ENCODE results near the gene ORM1. TPM values are rescaled to one million over a fixed set of nuclear protein-coding genes. Genes with fewer than 3 reads are reported as not detected.
A peak's percentile ranks its signal among the peaks of the same experiment; 100 is the strongest.

ORM1 gene
- total RNA-seq, 1 donor from 2014 or later, result not detected

DNA sequence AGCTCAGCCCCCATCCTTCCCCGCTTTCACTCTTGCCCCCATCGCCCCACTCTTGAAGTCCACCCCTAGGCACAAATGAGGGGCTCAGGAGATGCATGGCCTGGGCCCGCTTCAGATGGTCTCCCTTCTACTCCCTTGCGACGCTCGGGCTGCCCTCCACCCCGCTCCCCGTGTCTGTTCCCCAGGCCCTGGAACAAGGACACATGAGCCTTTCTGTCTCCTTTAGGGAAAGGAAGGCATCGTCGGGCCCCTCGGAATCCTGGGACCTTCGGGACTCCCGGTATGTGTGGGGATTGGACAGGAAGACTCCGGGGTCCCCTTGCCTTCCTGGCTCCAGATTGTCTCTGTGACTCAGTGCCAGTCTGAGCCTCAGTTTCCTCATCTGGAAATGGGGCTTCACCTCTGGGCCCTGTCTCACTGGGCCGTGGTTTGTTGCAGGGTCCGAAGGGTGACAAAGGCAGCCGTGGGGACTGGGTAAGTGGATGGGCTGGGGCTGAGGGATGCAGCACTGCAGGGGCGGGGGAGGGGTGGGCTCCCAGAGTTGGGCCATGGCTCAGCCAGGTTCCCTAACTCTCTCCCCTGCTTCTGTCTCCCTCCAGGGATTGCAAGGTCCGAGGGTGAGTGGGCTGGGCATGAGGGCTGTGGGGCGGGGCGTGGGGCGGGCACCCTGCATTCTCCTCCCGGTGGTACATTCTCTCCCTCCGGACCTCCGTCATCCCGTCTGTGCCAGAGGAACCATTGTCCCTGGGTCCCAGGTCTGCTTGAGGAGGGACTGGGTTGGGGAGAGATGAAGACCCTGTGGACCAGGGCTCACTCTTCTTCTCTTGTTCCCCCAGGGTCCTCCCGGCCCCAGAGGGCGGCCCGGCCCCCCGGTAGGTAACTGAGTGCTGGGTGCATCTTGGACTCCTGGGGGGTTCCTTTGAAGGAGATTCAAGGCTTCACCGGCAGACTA, 21.8 kb upstream of the ORM1 start:
- H3K27ac Mint-ChIP-seq (ENCODE audit: unreplicated experiment), result no peak overlapping the region
- no peak overlapping the region for H3K4me3 Mint-ChIP-seq (ENCODE audit: unreplicated experiment)
- TF ChIP-seq, protein P1, sequence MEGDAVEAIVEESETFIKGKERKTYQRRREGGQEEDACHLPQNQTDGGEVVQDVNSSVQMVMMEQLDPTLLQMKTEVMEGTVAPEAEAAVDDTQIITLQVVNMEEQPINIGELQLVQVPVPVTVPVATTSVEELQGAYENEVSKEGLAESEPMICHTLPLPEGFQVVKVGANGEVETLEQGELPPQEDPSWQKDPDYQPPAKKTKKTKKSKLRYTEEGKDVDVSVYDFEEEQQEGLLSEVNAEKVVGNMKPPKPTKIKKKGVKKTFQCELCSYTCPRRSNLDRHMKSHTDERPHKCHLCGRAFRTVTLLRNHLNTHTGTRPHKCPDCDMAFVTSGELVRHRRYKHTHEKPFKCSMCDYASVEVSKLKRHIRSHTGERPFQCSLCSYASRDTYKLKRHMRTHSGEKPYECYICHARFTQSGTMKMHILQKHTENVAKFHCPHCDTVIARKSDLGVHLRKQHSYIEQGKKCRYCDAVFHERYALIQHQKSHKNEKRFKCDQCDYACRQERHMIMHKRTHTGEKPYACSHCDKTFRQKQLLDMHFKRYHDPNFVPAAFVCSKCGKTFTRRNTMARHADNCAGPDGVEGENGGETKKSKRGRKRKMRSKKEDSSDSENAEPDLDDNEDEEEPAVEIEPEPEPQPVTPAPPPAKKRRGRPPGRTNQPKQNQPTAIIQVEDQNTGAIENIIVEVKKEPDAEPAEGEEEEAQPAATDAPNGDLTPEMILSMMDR (IDR thresholded peaks at IDR 0.05), result no peak
- no peaks in the 10 kb centered on the region for H3K4me1 Mint-ChIP-seq (ENCODE audit: low read depth)
- peaks cover under 1% of the 10 kb centered on the region for H3K9me3 Mint-ChIP-seq (ENCODE audit: low read depth)
- DNase-seq (ENCODE audit: low spot score), result peak; percentile 74
- peaks cover 18% of the 10 kb centered on the region for H3K36me3 Mint-ChIP-seq (ENCODE audit: low read depth)
- H3K27me3 Mint-ChIP-seq (ENCODE audit: low read depth), result no peaks in the 10 kb centered on the region

GRCh38 chr9:114301798-114302565, 20.9 kb upstream of the ORM1 start:
- Mint-ChIP-seq H3K27me3 (ENCODE audit: low read depth) (no peaks in the 10 kb centered on the region), H3K4me3 (ENCODE audit: unreplicated experiment) (no peak overlapping the region), H3K27ac (ENCODE audit: unreplicated experiment) (no peak overlapping the region), H3K36me3 (ENCODE audit: low read depth) (peaks cover 17% of the 10 kb centered on the region), H3K9me3 (ENCODE audit: low read depth) (no peaks in the 10 kb centered on the region), H3K4me1 (ENCODE audit: low read depth) (no peaks in the 10 kb centered on the region)
- peak; percentile 39 for DNase-seq (ENCODE audit: low spot score)
- TF ChIP-seq, protein P1 (IDR thresholded peaks at IDR 0.05), result no peak

- H3K27me3 Mint-ChIP-seq (ENCODE audit: low read depth), result no peaks in the 10 kb centered on the region
- H3K9me3 Mint-ChIP-seq (ENCODE audit: low read depth), result no peaks in the 10 kb centered on the region
- TF ChIP-seq, protein P1 (IDR thresholded peaks at IDR 0.05), result no peak
- DNase-seq (ENCODE audit: low spot score), result peak; percentile 22
- no peak overlapping the region for H3K4me3 Mint-ChIP-seq (ENCODE audit: unreplicated experiment)
- H3K36me3 Mint-ChIP-seq (ENCODE audit: low read depth), result peaks cover 19% of the 10 kb centered on the region
- H3K27ac Mint-ChIP-seq (ENCODE audit: unreplicated experiment), result no peak overlapping the region
- no peaks in the 10 kb centered on the region for H3K4me1 Mint-ChIP-seq (ENCODE audit: low read depth)
Observed at GRCh38 chr9:114302727-114303126, 20.2 kb upstream of the ORM1 start.

GRCh38 chr9:114303571-114303970, 19.3 kb upstream of the ORM1 start:
- Mint-ChIP-seq H3K4me1 (ENCODE audit: low read depth) (no peaks in the 10 kb centered on the region), H3K36me3 (ENCODE audit: low read depth) (peaks cover 16% of the 10 kb centered on the region), H3K9me3 (ENCODE audit: low read depth) (no peaks in the 10 kb centered on the region), H3K27me3 (ENCODE audit: low read depth) (no peaks in the 10 kb centered on the region), H3K27ac (ENCODE audit: unreplicated experiment) (no peak overlapping the region), H3K4me3 (ENCODE audit: unreplicated experiment) (no peak overlapping the region)
- TF ChIP-seq, protein P1 (IDR thresholded peaks at IDR 0.05), result no peak
- no peak for DNase-seq (ENCODE audit: low spot score)

GRCh38 chr9:114303977-114304376, 18.9 kb upstream of the ORM1 start:
- Mint-ChIP-seq H3K4me1 (ENCODE audit: low read depth) (no peaks in the 10 kb centered on the region), H3K9me3 (ENCODE audit: low read depth) (no peaks in the 10 kb centered on the region), H3K27me3 (ENCODE audit: low read depth) (no peaks in the 10 kb centered on the region), H3K27ac (ENCODE audit: unreplicated experiment) (no peak overlapping the region), H3K4me3 (ENCODE audit: unreplicated experiment) (no peak overlapping the region), H3K36me3 (ENCODE audit: low read depth) (peaks cover 14% of the 10 kb centered on the region)
- peak; percentile 33 for DNase-seq (ENCODE audit: low spot score)
- TF ChIP-seq, protein P1 (IDR thresholded peaks at IDR 0.05), result no peak

Data from chondrocyte (in vitro differentiated cells).